H1 (cell line): ENCODE results near the gene BICRAL. TPM values are rescaled to one million over a fixed set of nuclear protein-coding genes. Genes with fewer than 3 reads are reported as not detected.

Experiments
- CTCF ChIA-PET: fragments of 300-600 bp; sonication (Branson Sonifier 250); formaldehyde crosslinking; loops from one replicate; lab custom pipeline; 2021; ENCODE audit not compliant: partially characterized antibody; lab: Charles Lee
- POLR2A ChIA-PET: fragments of 300-600 bp; sonication (Branson Sonifier 250); formaldehyde crosslinking; loops from one replicate; lab custom pipeline; 2021; ENCODE audit warnings: inconsistent platforms; ENCODE audit not compliant: partially characterized antibody; lab: Charles Lee
- DNase-seq, 2 experiments: peaks; one replicate each; pipeline versions ENCODE4 v3.0.0 to v3.0.0-alpha.2; 2010 to 2022; ENCODE audit warnings: low spot score in 2 of 2, low read depth in 1 of 2, mixed read lengths in 1 of 2
- FAIRE-seq: peaks from 2 replicates; lab custom pipeline; 2011; peaks lifted over from hg19 to GRCh38; lab: Jason Lieb, UNC
- H2AFZ ChIP-seq: 2 replicates; pipeline ENCODE4 v1.8.1; 2012; ENCODE audit warnings: low read length, inconsistent platforms
- H2AK5ac ChIP-seq: 2 replicates; pipeline ENCODE4 v1.6.1; 2013; ENCODE audit warnings: low read depth, low read length
- H2BK120ac ChIP-seq: replicated peaks from 2 replicates; pipeline ENCODE3; 2013; ENCODE audit warnings: low read depth, low read length, inconsistent platforms
- H2BK12ac ChIP-seq: 2 replicates; pipeline ENCODE4 v1.6.1; 2013; ENCODE audit warnings: low read depth, low read length
- H2BK15ac ChIP-seq: 2 replicates; pipeline ENCODE4 v1.6.1; 2013; ENCODE audit warnings: low read length
- H2BK20ac ChIP-seq: 2 replicates; pipeline ENCODE4 v1.6.1; 2013; ENCODE audit warnings: low read length
- H2BK5ac ChIP-seq: 2 replicates; pipeline ENCODE4 v1.6.1; 2013; ENCODE audit warnings: low read depth, low read length
- H3K14ac ChIP-seq: 2 replicates; pipeline ENCODE4 v1.6.1; 2013; ENCODE audit warnings: inconsistent platforms; ENCODE audit not compliant: insufficient read length
- H3K18ac ChIP-seq: 2 replicates; pipeline ENCODE4 v1.6.1; 2013; ENCODE audit warnings: low read length; ENCODE audit errors: extremely low read depth
- H3K23ac ChIP-seq: 2 replicates; pipeline ENCODE4 v1.6.1; 2013; ENCODE audit warnings: inconsistent platforms; ENCODE audit not compliant: insufficient read length
- H3K23me2 ChIP-seq: 2 replicates; pipeline ENCODE4 v1.6.1; 2013; ENCODE audit warnings: low read depth, low read length
- H3K27ac ChIP-seq: 2 replicates; pipeline ENCODE4 v1.6.1; 2011; ENCODE audit warnings: low read depth, low read length, inconsistent platforms
- H3K27me3 ChIP-seq, 4 experiments: replicated peaks in 1 of 4; 1 replicate in 1 of 4; 2 replicates in 3 of 4; pipeline versions ENCODE4 v1.6.1 to v1.8.1; 2011 to 2013; ENCODE audit warnings: low read length in 3 of 4, mild to moderate bottlenecking in 3 of 4, inconsistent platforms in 2 of 4, mixed read lengths in 2 of 4, moderate library complexity in 1 of 4; ENCODE audit not compliant: control insufficient read depth in 3 of 4, insufficient read depth in 3 of 4; ENCODE audit errors: extremely low read depth in 1 of 4
- H3K36me3 ChIP-seq, 4 experiments: 2 replicates each; pipeline versions ENCODE4 v1.6.1 to v1.8.1; 2011 to 2013; ENCODE audit warnings: mild to moderate bottlenecking in 4 of 4, low read length in 3 of 4, moderate library complexity in 2 of 4, control low read depth in 1 of 4, inconsistent platforms in 1 of 4; ENCODE audit not compliant: insufficient read depth in 4 of 4, control insufficient read depth in 2 of 4
- H3K4ac ChIP-seq: replicated peaks from 2 replicates; pipeline ENCODE3; 2013; ENCODE audit warnings: low read length, low read depth, mixed read lengths, inconsistent platforms; ENCODE audit not compliant: insufficient read length
- H3K4me1 ChIP-seq, 4 experiments: replicated peaks in 1 of 4; 1 replicate in 1 of 4; 2 replicates in 3 of 4; pipeline versions ENCODE4 v1.6.1 to v1.8.1; 2011 to 2013; ENCODE audit warnings: low read length in 3 of 4, inconsistent platforms in 2 of 4, mixed read lengths in 1 of 4; ENCODE audit not compliant: insufficient read depth in 4 of 4, control insufficient read depth in 3 of 4
- H3K4me2 ChIP-seq, 2 experiments: 2 replicates each; pipeline versions ENCODE4 v1.6.1 to v1.8.1; 2011 to 2013; ENCODE audit warnings: low read depth in 2 of 2, low read length in 2 of 2, control low read depth in 1 of 2, inconsistent platforms in 1 of 2, mild to moderate bottlenecking in 1 of 2; ENCODE audit not compliant: insufficient read depth in 1 of 2
- H3K4me3 ChIP-seq, 4 experiments: fragments of 200-600, 300-600 bp in 1 of 4; sonication (generic), shearing (Covaris generic), sonication (Bioruptor Twin) in 1 of 4; 2 replicates each; pipeline versions ENCODE4 v1.5.1 to v1.8.1; 2011 to 2016; ENCODE audit warnings: low read length in 4 of 4, low read depth in 3 of 4, control low read depth in 2 of 4, inconsistent platforms in 2 of 4, mild to moderate bottlenecking in 2 of 4, mixed read lengths in 1 of 4, moderate library complexity in 1 of 4; ENCODE audit not compliant: insufficient read depth in 2 of 4; ENCODE audit errors: extremely low read depth in 1 of 4
- H3K56ac ChIP-seq: replicated peaks from 2 replicates; pipeline ENCODE3; 2013; ENCODE audit warnings: low read depth, mild to moderate bottlenecking, mixed read lengths, low read length, inconsistent platforms; ENCODE audit not compliant: insufficient read length
- H3K79me1 ChIP-seq: 2 replicates; pipeline ENCODE4 v1.6.1; 2013; ENCODE audit warnings: low read depth, low read length, control low read depth
- H3K79me2 ChIP-seq, 2 experiments: 2 replicates each; pipeline versions ENCODE4 v1.6.1 to v1.8.1; 2012 to 2013; ENCODE audit warnings: low read length in 2 of 2, mild to moderate bottlenecking in 2 of 2, inconsistent platforms in 1 of 2; ENCODE audit not compliant: insufficient read depth in 2 of 2, control insufficient read depth in 1 of 2
- H3K9ac ChIP-seq, 4 experiments: replicated peaks in 1 of 4; 1 replicate in 1 of 4; 2 replicates in 3 of 4; pipeline versions ENCODE4 v1.6.1 to v1.8.1; 2011 to 2013; ENCODE audit warnings: low read depth in 3 of 4, low read length in 3 of 4, control low read depth in 2 of 4, mild to moderate bottlenecking in 2 of 4, moderate library complexity in 2 of 4, inconsistent platforms in 1 of 4; ENCODE audit errors: extremely low read depth in 1 of 4
- H3K9me3 ChIP-seq, 2 experiments: 2 replicates each; pipeline versions ENCODE4 v1.6.1 to v1.8.1; 2012 to 2013; ENCODE audit warnings: mild to moderate bottlenecking in 2 of 2, moderate library complexity in 2 of 2, control low read depth in 1 of 2, inconsistent platforms in 1 of 2, low read depth in 1 of 2, low read length in 1 of 2, mixed read lengths in 1 of 2; ENCODE audit not compliant: insufficient read depth in 2 of 2
- H4K20me1 ChIP-seq, 2 experiments: replicated peaks in 1 of 2; 2 replicates each; pipeline versions ENCODE3 to v1.8.1; 2011 to 2013; ENCODE audit warnings: inconsistent platforms in 2 of 2, low read length in 2 of 2, mild to moderate bottlenecking in 1 of 2; ENCODE audit not compliant: insufficient read depth in 2 of 2, control insufficient read depth in 1 of 2
- H4K5ac ChIP-seq: 2 replicates; pipeline ENCODE4 v1.6.1; 2013; ENCODE audit warnings: low read length, low read depth, mixed read lengths, inconsistent platforms; ENCODE audit not compliant: insufficient read length
- H4K8ac ChIP-seq: 2 replicates; pipeline ENCODE4 v1.8.0; 2013; ENCODE audit warnings: mild to moderate bottlenecking, moderate library complexity, low read length, inconsistent platforms; ENCODE audit not compliant: insufficient read depth; ENCODE audit errors: extremely low read depth
- H4K91ac ChIP-seq: replicated peaks from 2 replicates; pipeline ENCODE3; 2013; ENCODE audit warnings: low read length, mixed read lengths, inconsistent platforms; ENCODE audit not compliant: insufficient read length
- ATF2 ChIP-seq: IDR thresholded peaks from 2 replicates; pipeline ENCODE4 v1.6.1; 2012; ENCODE audit warnings: low read length, inconsistent platforms
- EZH2 ChIP-seq: fragments of 200-600 bp; sonication (generic); IDR thresholded peaks from 2 replicates; pipeline ENCODE4 v1.7.1; 2012; ENCODE audit warnings: low read depth, mild to moderate bottlenecking, moderate library complexity, low read length, inconsistent platforms; ENCODE audit not compliant: severe bottlenecking
- KDM5A ChIP-seq: fragments of 200-600 bp; IDR thresholded peaks from 2 replicates; pipeline ENCODE4 v1.7.1; 2012; ENCODE audit warnings: mild to moderate bottlenecking, low read length, inconsistent platforms, mixed read lengths
- NANOG ChIP-seq: IDR thresholded peaks from 2 replicates; pipeline ENCODE4 v1.6.1; 2011; ENCODE audit warnings: low read length, low read depth, mild to moderate bottlenecking, inconsistent platforms; ENCODE audit not compliant: insufficient read depth, poor library complexity, severe bottlenecking
- POLR2AphosphoS5 ChIP-seq: IDR thresholded peaks from 2 replicates; pipeline ENCODE4 v1.6.1; 2011; ENCODE audit warnings: low read depth, low read length
- RFX5 ChIP-seq: IDR thresholded peaks from 2 replicates; pipeline ENCODE4 v1.6.1; 2011; ENCODE audit warnings: low read depth, low read length, improper control_type of control experiment, borderline replicate concordance
- SP4 ChIP-seq: IDR thresholded peaks from 2 replicates; pipeline ENCODE4 v1.6.1; 2012; ENCODE audit warnings: low read length, inconsistent platforms
- WGBS, 2 experiments: shearing (Covaris generic) in 1 of 2; methylation state at CpG; one replicate each; pipeline versions ENCODE4 v1.1.6 to v1.1.7; 2013 to 2015; ENCODE audit warnings: low lambda C conversion rate in 2 of 2, mixed read lengths in 2 of 2, inconsistent platforms in 1 of 2, low coverage in 1 of 2, missing lambda C conversion rate in 1 of 2; ENCODE audit not compliant: insufficient replicate concordance in 2 of 2, insufficient coverage in 1 of 2, insufficient read length in 1 of 2; ENCODE audit errors: extremely low coverage in 1 of 2, missing lambda C conversion rate in 1 of 2; 5-methylcytosine and 5-hydroxymethylcytosine counted together
- polyA plus RNA-seq, 7 experiments: library from polyadenylated mRNA; depleted of rRNA in 3 of 7; stranded (reverse) in 5 of 7; unstranded in 2 of 7; fragments of >200 nt in 5 of 7; fragments of 200-250 nt in 2 of 7; gene quantifications; 1 replicate in 5 of 7; 2 replicates in 1 of 7; 4 replicates in 1 of 7; pipeline versions ENCODE4 v1.2.1 to v1.2.3, GENCODE V29; 2011 to 2013; ENCODE audit warnings: missing spikeins in 2 of 7, mixed read lengths in 2 of 7
- total RNA-seq: library from RNA; stranded (reverse); fragmentation: NEBNext Ultra II Directional; extraction: Animal tissue kit (Norgen Biotek cat#: 25700); gene quantifications from 2 replicates; pipeline ENCODE4 v1.2.1, GENCODE V29; 2021

BICRAL gene
- total and polyA plus RNA-seq, 2 of the 8 experiments (the other 6 are each of a cell fraction or from before 2014, with no cell fraction given): 9.4 to 12.2 TPM

- H3K9me3 ChIP-seq: no peaks in the 10 kb centered on the region
- no peak overlapping the region for H2AK5ac ChIP-seq
- no peak overlapping the region for H2BK5ac ChIP-seq
- no peak overlapping the region for H4K8ac ChIP-seq
- H2BK15ac ChIP-seq: no peak overlapping the region
- H3K27me3 ChIP-seq: no peaks in the 10 kb centered on the region
- H4K91ac ChIP-seq: no peak overlapping the region
- FAIRE-seq (no peak), DNase-seq (no peak)
- no peak overlapping the region for H3K56ac ChIP-seq
- H2BK12ac ChIP-seq: no peak overlapping the region
- TF ChIP-seq EZH2 (no peak), SP4 (no peak), ATF2 (no peak), POLR2AphosphoS5 (no peak), NANOG (no peak), RFX5 (no peak), KDM5A (no peak)
- H3K18ac ChIP-seq: no peak overlapping the region
- no peak overlapping the region for H4K5ac ChIP-seq
- H3K79me2 ChIP-seq: no peaks in the 10 kb centered on the region
- POLR2A ChIA-PET: interaction anchor here (0.7 to 1.4 kb wide), 4 partner anchors 8 to 125 kb away, joined by 3 to 4 read pairs (median 4); no protein-coding TSS in a partner anchor
- no peaks in the 10 kb centered on the region for H3K36me3 ChIP-seq
- no peak overlapping the region for H3K14ac ChIP-seq
- CTCF ChIA-PET: interaction anchor here (0.5 to 0.9 kb wide), 2 partner anchors 295 to 732 kb away, joined by 3 read pairs; no protein-coding TSS in a partner anchor
- no peak overlapping the region for H3K23ac ChIP-seq
- no peak overlapping the region for H2BK120ac ChIP-seq
- H3K79me1 ChIP-seq: no peaks in the 10 kb centered on the region
- 93% methylated on average over 10 of the region's 10 CpGs; no CpG with 5 or more reads in 1 of the 2 experiments for WGBS, 2 experiments
- no peak overlapping the region for H3K4ac ChIP-seq
- no peak overlapping the region for H2AFZ ChIP-seq
- H3K27ac ChIP-seq: no peak overlapping the region
- peaks cover 1 to 8% (median 7%) of the 10 kb centered on the region in 4 experiments; a peak in 6 of 7 replicates for H3K4me1 ChIP-seq
- no peaks in the 10 kb centered on the region for H4K20me1 ChIP-seq
- no peak overlapping the region for H3K4me3 ChIP-seq
- no peak overlapping the region for H3K9ac ChIP-seq
- H2BK20ac ChIP-seq: no peak overlapping the region
- no peaks in the 10 kb centered on the region for H3K23me2 ChIP-seq
- no peak overlapping the region for H3K4me2 ChIP-seq
Observed at GRCh38 chr6:42896178-42896719, 114.4 kb downstream of the BICRAL start.
